ENCODE results near the gene GSTM2. TPM values are rescaled to one million over a fixed set of nuclear protein-coding genes. Genes with fewer than 3 reads are reported as not detected.

GSTM2 gene
- total RNA-seq, 2 donors from 2014 or later, result 13.6 to 41.7 TPM

GRCh38 chr1:109637446-109637845 lies 30.4 kb upstream of the GSTM2 start:
- Mint-ChIP-seq H3K27ac (no peak overlapping the region), H3K36me3 (no peaks in the 10 kb centered on the region), H3K9me3 (no peaks in the 10 kb centered on the region)
- ATAC-seq (no peak), DNase-seq (ENCODE audit: low spot score in 2 of 2) (no peak)

DNA sequence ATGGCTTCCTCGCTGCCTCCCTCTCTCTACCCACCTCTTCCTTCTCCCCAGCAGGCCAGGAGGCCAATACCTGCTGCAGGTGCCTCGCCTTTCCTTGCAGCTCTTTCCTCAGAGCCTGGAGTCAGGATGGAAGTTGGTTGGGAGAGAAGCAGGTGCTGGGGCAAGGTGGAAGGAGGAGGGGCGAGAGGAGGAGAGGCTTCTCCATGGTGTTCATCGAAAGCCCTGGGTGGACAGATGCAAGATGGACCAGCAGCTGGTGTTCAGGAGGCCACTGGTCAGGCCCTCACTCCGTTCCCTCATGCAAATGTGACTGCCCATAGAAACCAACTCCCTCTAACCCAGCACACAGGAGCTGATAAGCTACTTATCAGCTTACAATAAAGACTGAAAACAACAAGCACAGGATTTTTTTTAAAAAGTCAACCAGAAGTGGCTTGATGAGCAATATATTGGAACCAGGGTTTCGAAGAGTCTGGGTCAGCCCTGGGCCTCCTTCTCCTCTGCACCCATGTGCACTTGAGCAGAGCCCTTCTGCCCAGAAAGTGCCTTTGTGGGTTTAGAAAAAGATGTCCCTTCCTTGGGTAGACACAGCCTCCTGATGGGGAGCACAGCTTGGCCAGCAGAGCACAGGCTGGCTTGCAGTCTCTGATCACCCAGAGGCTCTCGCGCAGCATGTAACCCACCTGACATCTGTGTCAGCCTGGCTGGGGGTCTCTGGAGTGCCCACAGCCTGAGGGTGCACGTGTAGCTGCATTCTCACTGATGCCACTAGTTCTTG lies 28.6 kb upstream of the GSTM2 start:
- DNase-seq (ENCODE audit: low spot score in 2 of 2) (no peak), ATAC-seq (no peak)
- no peaks in the 10 kb centered on the region for H3K36me3 Mint-ChIP-seq
- no peak overlapping the region for H3K27ac Mint-ChIP-seq
- no peaks in the 10 kb centered on the region for H3K9me3 Mint-ChIP-seq

GRCh38 chr1:109639841-109640184 lies 28.0 kb upstream of the GSTM2 start:
- ATAC-seq, result peak in 1 of 2 donors; percentile 6
- Mint-ChIP-seq H3K36me3 (no peaks in the 10 kb centered on the region), H3K27ac (no peak overlapping the region)

DNA sequence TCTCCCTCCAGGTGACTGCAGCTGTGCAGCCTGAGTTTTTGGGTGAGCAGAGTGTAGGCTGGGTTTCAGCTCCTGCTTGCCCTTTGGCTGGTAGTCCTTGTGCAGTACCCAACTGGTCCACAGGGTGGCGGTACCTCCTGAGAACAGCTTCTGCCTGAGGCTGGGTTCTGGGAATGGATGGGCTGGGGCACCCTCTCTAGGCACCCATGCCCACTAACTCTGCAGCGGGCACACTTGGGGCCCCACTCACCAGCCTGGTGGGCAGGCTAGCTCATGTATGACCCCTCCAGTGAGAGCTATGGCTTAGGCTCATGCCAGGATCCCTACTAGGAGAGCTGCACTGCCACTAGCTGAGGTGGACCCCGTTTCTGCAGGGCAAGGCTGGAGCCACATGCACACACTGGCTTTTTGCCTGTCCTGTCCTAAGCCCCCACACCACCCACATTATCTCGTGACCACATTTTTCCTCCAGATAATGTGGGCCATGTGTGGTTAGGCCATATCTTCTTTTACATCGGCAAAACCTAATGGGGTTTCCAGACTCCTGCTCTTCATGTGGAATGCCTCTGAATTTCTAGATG lies 27.5 kb upstream of the GSTM2 start:
- no peaks in the 10 kb centered on the region for H3K36me3 Mint-ChIP-seq
- no peaks in the 10 kb centered on the region for H3K9me3 Mint-ChIP-seq
- no peak overlapping the region for H3K27ac Mint-ChIP-seq
- peak; percentile 74 to 77 for ATAC-seq
- DNase-seq (ENCODE audit: low spot score in 2 of 2), result peak; percentile 83 to 99

More at GRCh38 chr1:109639841-109640184, 28.0 kb upstream of the GSTM2 start:
- DNase-seq (ENCODE audit: low spot score in 2 of 2), result no peak
- no peaks in the 10 kb centered on the region for H3K9me3 Mint-ChIP-seq

DNA sequence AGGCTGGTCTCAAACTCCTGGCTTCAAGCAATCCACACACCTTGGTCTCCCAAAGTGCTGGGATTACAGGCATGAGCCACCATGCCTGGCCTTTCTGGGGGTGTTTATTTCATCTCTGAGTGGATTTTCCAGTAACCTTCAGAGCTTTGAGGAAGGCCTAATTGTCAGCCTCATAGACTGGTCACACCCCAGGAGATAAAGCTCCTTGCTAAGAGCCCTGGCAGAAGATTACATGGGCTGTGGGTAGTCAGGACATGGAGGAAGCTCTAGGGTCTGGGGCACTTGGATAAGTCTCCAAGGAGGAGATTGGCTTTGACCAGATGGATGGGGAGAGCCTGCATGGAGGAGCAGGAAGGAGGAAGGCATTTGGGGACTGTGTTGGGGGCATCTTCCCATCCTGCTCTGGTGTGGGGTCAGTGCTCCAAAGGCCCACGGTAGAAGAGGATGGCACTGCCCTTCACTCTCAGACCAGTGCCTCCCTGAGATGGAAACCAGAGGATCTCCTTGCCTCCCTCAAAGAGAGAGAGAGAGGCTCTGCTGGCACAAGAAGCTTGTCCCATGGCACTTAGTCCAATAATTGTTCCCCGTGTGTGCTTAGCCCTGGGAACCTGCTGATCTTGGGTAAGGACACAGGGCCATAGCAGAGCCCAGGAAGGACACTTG lies 26.6 kb upstream of the GSTM2 start:
- peak overlapping the region in 1 of 2 donors; percentile 17 for H3K27ac Mint-ChIP-seq
- ATAC-seq (no peak), DNase-seq (ENCODE audit: low spot score in 2 of 2) (no peak)
- no peaks in the 10 kb centered on the region for H3K36me3 Mint-ChIP-seq
- no peaks in the 10 kb centered on the region for H3K9me3 Mint-ChIP-seq

DNA sequence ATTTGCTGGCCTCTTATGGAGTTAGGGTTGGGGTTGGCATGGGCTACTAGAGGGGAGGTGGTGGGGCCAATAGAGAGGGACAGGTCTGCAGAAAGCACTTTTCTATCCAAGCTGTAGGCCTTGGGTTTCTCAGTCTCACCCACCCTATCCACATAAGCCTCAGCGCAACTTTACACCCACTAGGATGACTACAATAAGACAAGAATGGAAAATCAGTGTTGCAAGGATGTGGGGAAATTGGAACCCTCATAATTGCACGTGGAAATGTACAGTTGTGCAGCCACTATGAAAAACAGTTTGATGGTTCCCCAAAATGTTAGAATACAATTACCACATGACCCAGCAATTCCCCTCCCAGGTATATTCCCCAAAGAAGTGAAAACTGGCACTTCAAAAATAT lies 26.0 kb upstream of the GSTM2 start:
- ATAC-seq (no peak), DNase-seq (ENCODE audit: low spot score in 2 of 2) (no peak)
- no peak overlapping the region for H3K27ac Mint-ChIP-seq
- H3K9me3 Mint-ChIP-seq, result no peaks in the 10 kb centered on the region
- H3K36me3 Mint-ChIP-seq, result no peaks in the 10 kb centered on the region

DNA sequence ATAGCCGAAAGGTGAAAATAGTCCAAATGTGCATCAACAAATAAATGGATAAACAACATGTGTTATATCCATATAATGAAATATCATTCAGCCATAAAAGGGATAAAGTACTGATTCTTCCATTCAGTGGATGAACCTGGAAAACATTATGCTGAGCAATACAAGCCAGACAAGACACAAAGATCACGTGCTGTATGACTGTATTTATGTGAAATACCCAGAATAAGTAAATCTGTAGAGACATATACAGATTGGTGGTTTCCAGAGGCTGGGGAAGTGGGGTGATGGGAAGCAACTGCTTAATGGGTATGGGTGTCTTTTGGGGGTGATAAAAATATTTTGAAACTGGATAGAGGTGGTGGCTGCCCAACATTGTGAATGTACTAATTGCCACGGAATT lies 25.2 kb upstream of the GSTM2 start:
- Mint-ChIP-seq H3K36me3 (no peaks in the 10 kb centered on the region), H3K9me3 (no peaks in the 10 kb centered on the region), H3K27ac (no peak overlapping the region)
- ATAC-seq (no peak), DNase-seq (ENCODE audit: low spot score in 2 of 2) (no peak)

GRCh38 chr1:109643385-109644230 lies 24.2 kb upstream of the GSTM2 start:
- ATAC-seq, result peak; percentile 94 to 96
- H3K36me3 Mint-ChIP-seq, result no peaks in the 10 kb centered on the region
- peak; percentile 83 to 96 for DNase-seq (ENCODE audit: low spot score in 2 of 2)
- H3K9me3 Mint-ChIP-seq, result no peaks in the 10 kb centered on the region
- H3K27ac Mint-ChIP-seq, result peak overlapping the region in 1 of 2 donors; percentile 51

GRCh38 chr1:109644670-109645069 lies 23.2 kb upstream of the GSTM2 start:
- DNase-seq (ENCODE audit: low spot score in 2 of 2) (no peak), ATAC-seq (no peak)
- no peaks in the 10 kb centered on the region for H3K9me3 Mint-ChIP-seq

GRCh38 chr1:109649491-109649914 lies 18.4 kb upstream of the GSTM2 start:
- Mint-ChIP-seq H3K27ac (no peak overlapping the region), H3K9me3 (no peaks in the 10 kb centered on the region), H3K36me3 (no peaks in the 10 kb centered on the region)
- DNase-seq (ENCODE audit: low spot score in 2 of 2) (no peak), ATAC-seq (no peak)

More at GRCh38 chr1:109644670-109645069, 23.2 kb upstream of the GSTM2 start:
- no peak overlapping the region for H3K27ac Mint-ChIP-seq
- no peaks in the 10 kb centered on the region for H3K36me3 Mint-ChIP-seq

DNA sequence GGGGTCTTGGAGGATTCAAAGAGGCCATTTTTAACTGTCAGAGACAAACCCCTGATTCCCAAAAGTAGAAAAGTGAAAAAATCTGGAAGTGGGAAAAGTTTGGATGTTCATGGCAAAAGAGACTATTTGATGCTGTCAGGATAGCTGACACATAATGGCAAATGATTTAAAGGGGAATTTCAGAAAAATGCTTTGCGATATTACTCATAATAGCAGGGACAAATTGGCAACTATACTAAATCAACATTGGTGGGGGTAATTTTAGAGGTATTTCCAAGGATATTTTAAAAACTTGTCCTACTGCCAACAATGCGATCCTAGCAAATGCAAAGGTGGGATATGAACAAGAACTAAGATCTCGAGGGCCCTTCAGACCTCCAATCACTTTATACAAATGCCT lies 17.2 kb upstream of the GSTM2 start:
- ATAC-seq, result no peak
- Mint-ChIP-seq H3K9me3 (no peaks in the 10 kb centered on the region), H3K36me3 (no peaks in the 10 kb centered on the region), H3K27ac (no peak overlapping the region)
- DNase-seq (ENCODE audit: low spot score in 2 of 2), result no peak

DNA sequence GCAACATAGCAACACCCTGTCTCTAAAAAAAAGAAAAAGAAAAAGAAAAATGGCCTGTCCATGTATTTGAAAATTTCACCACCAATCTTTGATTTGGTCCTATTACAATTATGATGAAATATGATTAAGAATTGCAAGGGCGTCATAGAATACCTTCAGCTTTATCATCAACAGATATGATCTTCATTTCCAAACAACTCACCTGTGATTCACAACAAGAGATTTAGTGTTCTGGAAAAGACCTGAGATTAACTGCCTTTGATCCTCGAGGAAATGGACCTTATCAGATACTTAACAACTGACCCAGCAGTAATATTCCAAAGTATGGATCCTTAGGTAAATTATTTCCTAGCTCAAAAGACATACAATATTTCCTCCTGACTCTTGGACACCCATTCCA lies 15.5 kb upstream of the GSTM2 start:
- Mint-ChIP-seq H3K36me3 (no peaks in the 10 kb centered on the region), H3K27ac (no peak overlapping the region), H3K9me3 (no peaks in the 10 kb centered on the region)
- DNase-seq (ENCODE audit: low spot score in 2 of 2), result no peak
- no peak for ATAC-seq

- H3K9me3 Mint-ChIP-seq, result no peaks in the 10 kb centered on the region
- DNase-seq (ENCODE audit: low spot score in 2 of 2) (no peak), ATAC-seq (no peak)
- H3K36me3 Mint-ChIP-seq, result no peaks in the 10 kb centered on the region
- no peak overlapping the region for H3K27ac Mint-ChIP-seq
These were observed 14.6 kb upstream of the GSTM2 start for GRCh38 chr1:109653306-109653705.

DNA sequence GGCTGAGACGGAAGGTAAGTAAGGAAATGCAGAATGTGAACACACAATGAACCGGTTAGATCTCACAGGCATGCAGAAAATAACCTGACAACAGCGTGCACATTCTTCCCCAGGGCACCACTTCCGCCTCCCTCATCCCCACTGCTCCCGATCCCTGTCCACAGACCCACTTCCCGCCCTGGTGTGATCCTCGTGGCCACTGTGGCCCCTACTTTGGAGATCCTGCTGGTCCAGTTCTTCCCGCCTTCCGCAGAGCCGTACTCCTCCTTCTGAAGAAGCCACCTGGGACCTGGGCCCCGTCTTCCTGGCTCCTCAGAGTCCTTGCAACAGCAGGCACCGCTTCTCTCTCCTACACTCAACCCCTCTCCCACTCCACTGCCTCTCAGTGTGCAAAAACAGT lies 13.3 kb upstream of the GSTM2 start:
- no peak for ATAC-seq
- no peaks in the 10 kb centered on the region for H3K9me3 Mint-ChIP-seq
- no peaks in the 10 kb centered on the region for H3K36me3 Mint-ChIP-seq
- DNase-seq (ENCODE audit: low spot score in 2 of 2), result no peak
- no peak overlapping the region for H3K27ac Mint-ChIP-seq

DNA sequence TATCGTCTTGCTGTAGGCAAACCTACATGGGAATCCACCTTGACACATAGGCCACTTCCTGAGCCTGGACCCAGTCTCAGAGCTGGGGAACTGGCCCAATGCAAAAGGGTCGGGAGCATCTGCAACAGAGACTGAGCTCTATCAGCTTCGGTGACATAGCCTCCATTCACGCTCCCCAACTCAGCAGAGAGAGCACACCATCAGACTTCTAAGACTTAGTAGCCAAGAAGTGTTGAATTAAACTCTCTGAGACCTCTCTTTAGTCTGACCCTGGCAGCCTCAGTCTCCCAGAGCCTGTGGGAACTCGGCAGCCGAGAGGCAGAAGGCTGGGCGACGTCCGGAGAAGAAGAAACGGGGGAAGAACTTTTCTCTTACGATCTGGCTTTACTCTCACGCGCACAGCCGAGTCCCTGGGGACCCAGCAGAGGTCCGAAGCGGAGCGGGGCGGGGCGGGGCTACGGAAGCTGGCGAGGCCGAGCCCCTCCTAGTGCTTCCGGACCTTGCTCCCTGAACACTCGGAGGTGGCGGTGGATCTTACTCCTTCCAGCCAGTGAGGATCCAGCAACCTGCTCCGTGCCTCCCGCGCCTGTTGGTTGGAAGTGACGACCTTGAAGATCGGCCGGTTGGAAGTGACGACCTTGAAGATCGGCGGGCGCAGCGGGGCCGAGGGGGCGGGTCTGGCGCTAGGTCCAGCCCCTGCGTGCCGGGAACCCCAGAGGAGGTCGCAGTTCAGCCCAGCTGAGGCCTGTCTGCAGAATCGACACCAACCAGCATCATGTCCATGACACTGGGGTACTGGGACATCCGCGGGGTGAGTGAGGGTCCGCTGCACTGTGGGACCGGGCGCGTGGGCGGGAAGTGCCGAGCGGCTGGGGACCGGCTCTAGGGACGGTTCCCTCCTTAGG lies 12.0 kb upstream of the GSTM2 start, which contains the start of gene GSTM4:
GSTM4 (plus strand) TSS at position 485 of the 905 bp plus-strand sequence; CDS start at position 776, 291 bp downstream.
- peak; percentile 90 to 93 for ATAC-seq
- Mint-ChIP-seq H3K36me3 (no peaks in the 10 kb centered on the region), H3K9me3 (no peaks in the 10 kb centered on the region), H3K27ac (peak within 1 kb of the TSS; percentile 88 to 90)
- DNase-seq (ENCODE audit: low spot score in 2 of 2), result peak; percentile 69 to 70

- H3K36me3 Mint-ChIP-seq, result no peaks in the 10 kb centered on the region
- no peaks in the 10 kb centered on the region for H3K9me3 Mint-ChIP-seq
- DNase-seq (ENCODE audit: low spot score in 2 of 2) (no peak), ATAC-seq (no peak)
- H3K27ac Mint-ChIP-seq, result no peak overlapping the region
These were observed 10.5 kb upstream of the GSTM2 start for GRCh38 chr1:109657395-109657794.

Data from activated naive CD4-positive, alpha-beta T cell treated with anti-CD3 and anti-CD28 coated beads, Interleukin-2, amount 50 U/mL, for 72 hours (primary cell).